ENCODE measurements around the gene DDX42. TPM values are rescaled to one million over a fixed set of nuclear protein-coding genes. Genes with fewer than 3 reads are reported as not detected.
A peak's percentile ranks its signal among the peaks of the same experiment; 100 is the strongest.

DDX42 gene, protein sequence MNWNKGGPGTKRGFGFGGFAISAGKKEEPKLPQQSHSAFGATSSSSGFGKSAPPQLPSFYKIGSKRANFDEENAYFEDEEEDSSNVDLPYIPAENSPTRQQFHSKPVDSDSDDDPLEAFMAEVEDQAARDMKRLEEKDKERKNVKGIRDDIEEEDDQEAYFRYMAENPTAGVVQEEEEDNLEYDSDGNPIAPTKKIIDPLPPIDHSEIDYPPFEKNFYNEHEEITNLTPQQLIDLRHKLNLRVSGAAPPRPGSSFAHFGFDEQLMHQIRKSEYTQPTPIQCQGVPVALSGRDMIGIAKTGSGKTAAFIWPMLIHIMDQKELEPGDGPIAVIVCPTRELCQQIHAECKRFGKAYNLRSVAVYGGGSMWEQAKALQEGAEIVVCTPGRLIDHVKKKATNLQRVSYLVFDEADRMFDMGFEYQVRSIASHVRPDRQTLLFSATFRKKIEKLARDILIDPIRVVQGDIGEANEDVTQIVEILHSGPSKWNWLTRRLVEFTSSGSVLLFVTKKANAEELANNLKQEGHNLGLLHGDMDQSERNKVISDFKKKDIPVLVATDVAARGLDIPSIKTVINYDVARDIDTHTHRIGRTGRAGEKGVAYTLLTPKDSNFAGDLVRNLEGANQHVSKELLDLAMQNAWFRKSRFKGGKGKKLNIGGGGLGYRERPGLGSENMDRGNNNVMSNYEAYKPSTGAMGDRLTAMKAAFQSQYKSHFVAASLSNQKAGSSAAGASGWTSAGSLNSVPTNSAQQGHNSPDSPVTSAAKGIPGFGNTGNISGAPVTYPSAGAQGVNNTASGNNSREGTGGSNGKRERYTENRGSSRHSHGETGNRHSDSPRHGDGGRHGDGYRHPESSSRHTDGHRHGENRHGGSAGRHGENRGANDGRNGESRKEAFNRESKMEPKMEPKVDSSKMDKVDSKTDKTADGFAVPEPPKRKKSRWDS
- total RNA-seq, result 66.1 TPM
- long read RNA-seq, full-length matches to known transcripts, result 43 of 60 reads
- long read RNA-seq, partial matches to known transcripts, result 16 of 60 reads
- long read RNA-seq, other reads (novel, unspliced or antisense), result 1 of 60 reads

DNA sequence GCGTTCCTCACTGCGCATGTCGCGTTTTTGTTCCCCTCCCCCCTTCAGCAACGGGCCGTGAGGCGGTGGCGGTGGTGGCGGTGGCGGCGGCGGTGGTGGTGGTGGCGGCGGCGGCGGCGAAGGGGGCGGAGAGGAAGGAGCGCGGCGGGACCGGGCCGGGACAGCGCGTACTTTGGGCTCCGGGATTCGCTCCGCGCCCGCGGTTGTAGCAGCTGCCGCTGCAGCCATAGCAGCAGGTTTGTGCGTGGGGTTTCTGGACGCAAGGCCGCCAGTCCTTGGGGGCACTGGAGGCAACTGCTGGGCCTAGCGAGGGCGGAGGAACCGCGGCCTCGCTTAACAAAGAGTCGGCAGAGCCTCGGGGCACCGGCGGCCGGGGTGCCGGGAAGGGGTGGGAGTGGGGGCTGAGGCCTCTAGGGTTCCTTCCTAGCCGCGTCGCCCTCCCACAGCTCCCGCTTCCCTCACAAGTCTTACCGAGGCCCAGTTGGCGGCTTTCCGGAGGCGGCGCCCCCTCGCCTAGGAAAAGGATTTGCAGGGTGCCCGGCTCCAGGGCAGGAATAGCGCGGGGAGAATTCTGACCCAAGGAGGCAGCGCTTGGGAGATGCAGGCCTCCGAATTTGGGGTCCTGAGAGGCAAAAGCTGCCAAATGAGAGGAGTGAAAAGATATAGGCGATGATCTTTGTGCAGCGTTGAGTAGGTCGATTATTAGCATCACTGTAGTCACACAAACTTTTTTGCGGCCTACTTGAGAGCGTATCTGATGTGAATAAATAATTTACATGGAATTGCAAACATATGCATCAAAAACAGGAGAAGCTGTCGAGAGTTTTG, at the start of gene DDX42:
TSS of gene DDX42 (plus strand) at position 30 of the 828 bp plus-strand sequence. CDS start 12,880 bp downstream, outside the sequence.
- DNase-seq (ENCODE audit: low spot score), result peak; percentile 96
- intact Hi-C loops (cut with DNase I), result loop anchor here (2.0 to 5.0 kb wide), 2 partner anchors 52 to 152 kb away; partner anchors contain the start of genes FTSJ3, MAP3K3 and PSMC5

GRCh38 chr17:63735691-63736090, 38.3 kb upstream of the DDX42 start:
- intact Hi-C loops (cut with DNase I), result no loop called here

GRCh38 chr17:63740464-63741142, 33.4 kb upstream of the DDX42 start:
- DNase-seq (ENCODE audit: low spot score), result no peak

More at GRCh38 chr17:63735691-63736090, 38.3 kb upstream of the DDX42 start:
- no peak for DNase-seq (ENCODE audit: low spot score)

GRCh38 chr17:63741143-63741407, 32.9 kb upstream of the DDX42 start:
- intact Hi-C loops (cut with DNase I), result loop anchor here (1.0 to 2.0 kb wide), 2 partner anchors 32 to 40 kb away; partner anchors contain the start of genes CCDC47 and LIMD2
- no peak for DNase-seq (ENCODE audit: low spot score)

More at GRCh38 chr17:63740464-63741142, 33.4 kb upstream of the DDX42 start:
- intact Hi-C loops (cut with DNase I), result loop anchor here (1.0 to 2.0 kb wide), 2 partner anchors 33 to 40 kb away; partner anchors contain the start of genes CCDC47 and LIMD2

DNA sequence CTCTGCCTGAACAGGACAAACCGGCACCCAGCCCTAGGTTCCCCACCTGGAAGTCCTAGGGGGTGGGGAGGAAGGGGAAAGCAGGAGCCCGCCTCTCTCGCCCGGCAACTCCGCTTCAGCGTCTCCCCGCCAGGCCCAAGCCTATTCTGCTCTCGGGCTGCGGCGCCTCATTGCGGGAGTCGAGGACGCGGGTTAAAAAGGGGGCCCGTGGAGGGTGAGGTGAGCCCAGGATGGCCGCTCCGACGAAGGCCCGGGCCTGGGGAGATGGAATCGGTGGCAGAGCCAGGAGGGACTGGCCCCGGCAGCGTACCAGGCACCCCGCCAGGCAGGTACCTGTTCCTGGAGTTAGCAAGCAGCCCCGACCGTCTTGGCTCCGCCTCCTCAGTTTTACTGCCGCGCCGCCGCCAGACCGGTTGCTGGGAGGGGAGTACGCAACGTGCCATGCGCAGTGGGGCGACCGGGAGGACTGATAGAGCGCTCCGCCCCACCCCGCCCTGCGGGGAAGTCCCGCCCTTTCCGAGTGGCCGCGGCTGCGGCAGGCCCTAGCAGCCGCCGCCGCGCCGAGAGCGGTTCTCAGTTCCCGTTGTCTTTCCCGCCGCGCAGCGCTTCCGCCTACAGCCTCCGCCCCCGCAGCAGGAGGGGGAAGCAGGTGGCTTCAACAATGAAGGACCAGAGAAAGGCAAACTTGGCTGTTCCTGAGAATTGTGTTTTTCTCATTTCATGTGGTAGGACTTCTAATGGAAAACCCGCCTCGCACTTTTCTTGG, 32.4 kb upstream of the DDX42 start, which contains the start of gene STRADA:
TSS of gene STRADA (minus strand) at position 392 of the 766 bp plus-strand sequence. CDS start 13,430 bp downstream, outside the sequence.
- intact Hi-C loops (cut with DNase I), result loop anchor here (1.0 to 2.0 kb wide), 2 partner anchors 32 to 41 kb away; partner anchors contain the start of genes CCDC47 and LIMD2
- DNase-seq (ENCODE audit: low spot score), result peak; percentile 100

DNA sequence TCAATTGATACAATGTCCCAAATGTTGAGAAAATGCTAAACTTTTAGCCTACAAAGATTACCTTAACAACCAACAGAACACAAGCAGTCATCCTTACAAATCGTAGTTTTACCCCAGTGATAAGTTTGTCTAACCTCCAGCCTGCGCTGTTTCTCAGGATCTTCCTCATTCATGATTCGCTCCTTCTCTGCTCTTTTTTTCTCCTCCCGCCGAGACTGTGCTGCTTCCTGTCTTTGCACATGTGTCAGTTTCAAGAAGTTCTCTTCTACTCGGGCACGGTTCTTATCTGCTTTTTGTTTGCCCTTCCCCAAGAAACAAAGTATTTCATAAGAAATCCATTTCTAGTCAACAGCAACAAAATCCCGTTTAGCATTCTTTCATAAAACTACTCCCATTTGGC, 22.2 kb upstream of the DDX42 start:
- intact Hi-C loops (cut with DNase I), result no loop called here
- DNase-seq (ENCODE audit: low spot score), result no peak

DNA sequence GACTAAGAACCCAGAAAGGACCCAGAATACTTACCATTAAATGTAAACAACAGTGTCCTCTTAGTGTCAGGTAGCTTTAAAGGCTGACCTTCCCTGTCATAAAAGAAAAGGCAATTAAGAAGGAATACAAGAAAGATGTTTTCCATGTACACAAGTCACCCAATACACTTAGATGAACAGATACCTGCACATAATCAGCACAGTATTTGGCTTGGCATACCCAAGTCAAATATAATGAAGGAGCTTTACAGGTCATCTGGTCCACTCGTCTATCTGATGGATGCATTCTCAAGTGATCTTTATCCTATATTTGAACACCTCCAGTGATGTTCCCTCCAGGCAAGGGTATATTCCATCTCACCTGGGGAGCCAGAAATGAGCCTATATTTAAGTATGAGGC, 21.3 kb upstream of the DDX42 start:
- DNase-seq (ENCODE audit: low spot score), result no peak
- intact Hi-C loops (cut with DNase I), result no loop called here

GRCh38 chr17:63753215-63753614, 20.8 kb upstream of the DDX42 start:
- intact Hi-C loops (cut with DNase I), result no loop called here
- DNase-seq (ENCODE audit: low spot score), result no peak

DNA sequence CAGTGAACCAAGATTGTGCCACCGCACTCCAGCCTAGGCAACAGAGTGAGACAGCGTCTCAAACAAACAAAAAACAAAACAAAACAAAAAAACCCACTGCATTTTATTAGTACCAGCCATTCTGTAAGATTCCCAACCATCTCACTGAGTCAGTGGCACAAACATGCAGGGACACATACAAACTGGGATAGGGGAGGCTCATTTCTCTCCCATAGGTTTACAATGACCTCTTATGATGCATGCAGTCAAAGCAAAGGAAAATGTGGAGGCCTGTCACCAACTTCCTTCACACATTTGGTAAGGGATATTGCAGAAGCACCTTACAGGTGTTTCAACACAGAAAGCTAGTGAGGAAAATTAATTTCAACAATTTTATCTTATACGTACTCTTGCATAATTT, 19.9 kb upstream of the DDX42 start:
- intact Hi-C loops (cut with DNase I), result no loop called here
- DNase-seq (ENCODE audit: low spot score), result no peak

DNA sequence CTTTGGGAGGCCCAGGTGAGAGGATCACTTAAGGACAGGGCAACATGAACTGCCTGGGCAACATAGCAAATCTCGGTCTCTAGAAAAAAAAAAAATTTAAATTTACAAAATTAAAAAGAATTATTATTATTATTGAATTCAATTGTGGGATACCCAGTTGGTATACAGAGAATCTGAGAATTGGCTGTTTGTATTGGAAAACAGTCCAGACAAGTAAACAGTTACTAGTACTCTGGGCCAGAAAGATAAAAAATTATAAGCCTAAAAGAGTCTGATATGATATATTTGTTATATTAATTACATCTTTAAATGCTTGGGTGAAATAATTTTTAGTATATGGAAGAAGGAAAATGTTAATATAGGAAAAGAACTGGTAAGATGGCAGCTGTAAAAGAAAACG, 15.5 kb upstream of the DDX42 start:
- DNase-seq (ENCODE audit: low spot score), result no peak
- intact Hi-C loops (cut with DNase I), result no loop called here

GRCh38 chr17:63760771-63761539, 13.0 kb upstream of the DDX42 start:
- no peak for DNase-seq (ENCODE audit: low spot score)
- intact Hi-C loops (cut with DNase I), result no loop called here

DNA sequence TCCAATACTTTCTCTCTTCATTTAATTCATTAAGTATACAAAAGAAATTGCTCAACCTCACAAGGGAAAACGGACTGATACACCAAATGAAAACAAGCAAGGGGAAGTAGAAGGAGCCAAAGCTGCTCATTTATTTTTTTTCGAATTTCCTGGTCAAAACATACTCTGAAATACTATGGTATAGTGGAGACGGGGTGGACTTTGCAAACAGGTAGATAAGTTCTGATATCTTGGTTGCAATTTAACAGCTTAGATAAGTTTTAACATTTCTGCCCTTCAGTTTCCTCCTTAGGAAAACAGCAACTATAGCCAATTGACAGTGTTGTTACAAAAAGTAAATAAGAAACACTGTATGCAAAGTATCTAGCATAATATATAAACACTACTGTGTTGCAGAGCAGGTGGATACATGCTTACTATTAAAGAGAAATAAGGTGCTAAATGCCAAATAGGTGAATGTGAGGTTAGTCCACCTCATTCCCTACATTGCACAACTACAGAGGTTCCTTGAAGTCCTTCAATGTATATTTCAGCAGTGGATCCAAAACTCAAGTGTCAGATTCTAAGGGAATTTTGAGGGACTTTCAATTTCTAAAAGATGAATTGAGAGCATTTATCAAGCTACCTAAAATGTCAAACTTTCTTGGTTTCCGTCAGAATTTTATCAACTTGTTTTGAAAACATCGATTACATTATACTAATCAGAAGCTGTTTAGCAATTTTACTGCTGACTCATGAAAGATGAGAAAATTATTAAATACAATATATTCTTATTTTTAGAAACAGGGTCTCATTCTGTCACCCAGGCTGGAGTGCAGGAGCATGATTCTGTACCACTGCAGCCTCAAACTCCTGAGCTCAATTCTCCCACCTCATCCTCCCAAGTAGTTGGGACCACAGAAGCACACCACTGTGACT, 11.6 kb upstream of the DDX42 start:
- intact Hi-C loops (cut with DNase I), result no loop called here
- DNase-seq (ENCODE audit: low spot score), result no peak

- no peak for DNase-seq (ENCODE audit: low spot score)
- intact Hi-C loops (cut with DNase I), result no loop called here
Observed at GRCh38 chr17:63764716-63765115, 9.3 kb upstream of the DDX42 start.

GRCh38 chr17:63766754-63767153, 7.2 kb upstream of the DDX42 start:
- intact Hi-C loops (cut with DNase I), result no loop called here
- no peak for DNase-seq (ENCODE audit: low spot score)

DNA sequence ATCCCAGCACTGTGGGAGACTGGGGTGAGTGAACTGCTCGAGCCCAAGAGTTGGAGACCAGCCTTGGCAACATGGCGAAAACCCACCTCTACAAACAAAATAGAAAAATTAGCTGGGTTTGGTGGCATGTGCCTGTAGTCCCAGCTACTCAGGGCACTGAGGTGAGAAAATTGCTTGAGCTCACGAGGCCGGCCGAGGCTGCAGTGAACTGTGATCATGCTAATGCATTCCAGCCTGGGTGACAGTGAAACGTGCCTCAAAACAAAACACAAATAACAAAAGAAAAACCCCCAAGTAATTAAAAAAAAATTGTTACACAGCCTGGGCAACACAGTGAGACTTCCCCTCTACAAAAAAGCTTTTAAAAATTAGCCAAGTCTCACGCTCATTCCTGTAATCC, 5.5 kb upstream of the DDX42 start:
- DNase-seq (ENCODE audit: low spot score), result no peak
- intact Hi-C loops (cut with DNase I), result no loop called here

- DNase-seq (ENCODE audit: low spot score), result no peak
- intact Hi-C loops (cut with DNase I), result loop anchor here (1.0 to 5.0 kb wide), 2 partner anchors 32 to 151 kb away; partner anchors contain the start of genes MAP3K3 and STRADA
Observed at GRCh38 chr17:63772801-63773271, 1.1 kb upstream of the DDX42 start.

Data from cardiac septum (tissue), 1 donor.